ENCODE data around the gene GPR132. TPM values are rescaled to one million over a fixed set of nuclear protein-coding genes. Genes with fewer than 3 reads are reported as not detected.

Gene GPR132
- polyA plus RNA-seq, 2 of the 4 experiments (the other 2 are of a cell fraction) = 0.18 to 0.19 TPM

GRCh38 chr14:105014032-105014431 lies 51.2 kb downstream of the GPR132 start:
- no peak for ATAC-seq
- DNase-seq (ENCODE audit: low read depth in 1 of 2, low spot score in 1 of 2) = no peak
- Histone ChIP-seq H3K4me2 (no peak overlapping the region), H3K27ac (0 out of 6 replicates have a peak overlapping the region, but pooled peaks of 1 of the 2 experiments have one; percentile 2), H3K4me1 (peaks cover 67% of the 10 kb centered on the region), H3K4me3 (no peak overlapping the region), H3K9me3 (no peaks in the 10 kb centered on the region)
- POLR2A ChIA-PET = no interaction called here
- FAIRE-seq = no peak
- WGBS (ENCODE audit: missing lambda C conversion rate) = 88% methylated on average over 9 of the region's 9 CpGs
- CTCF ChIA-PET = interaction anchor here (0.6 to 28.5 kb wide), 13 partner anchors 7 to 285 kb away, joined by 3 to 509 read pairs (median 23); partner anchors contain the start of gene CDCA4
- TF ChIP-seq RCOR1 (IDR thresholded peaks at IDR 0.05; ENCODE audit: low read depth, low read length) (no peak), BCL3 (IDR thresholded peaks at IDR 0.05) (no peak), NFE2L2 (conservative IDR thresholded peaks at IDR 0.05; ENCODE audit: low read length) (no peak), HEYL (CRISPR knock-in tag; IDR thresholded peaks at IDR 0.05) (no peak), KDM5A (IDR thresholded peaks at IDR 0.05) (no peak), MAZ (IDR thresholded peaks at IDR 0.05; ENCODE audit: borderline replicate concordance, low read depth, low read length) (no peak), PBX3 (IDR thresholded peaks at IDR 0.05) (no peak), CHD2 (IDR thresholded peaks at IDR 0.05; ENCODE audit: low read length, partially characterized antibody) (no peak), SREBF2 (IDR thresholded peaks at IDR 0.05) (no peak), MYC (IDR thresholded peaks at IDR 0.05; ENCODE audit: borderline replicate concordance, low read length) (no peak), POLR2A (IDR thresholded peaks at IDR 0.05; ENCODE audit: low read length) (no peak), SMC3 (IDR thresholded peaks at IDR 0.05) (no peak), POLR2AphosphoS2 (conservative IDR thresholded peaks at IDR 0.05; ENCODE audit: low read length) (no peak), ZFP36 (IDR thresholded peaks at IDR 0.05; ENCODE audit: borderline replicate concordance, partially characterized antibody) (no peak)

- CTCF ChIA-PET = interaction anchor here (0.6 to 28.5 kb wide), 17 partner anchors 8 to 391 kb away, joined by 3 to 509 read pairs (median 14); partner anchors contain the start of genes CDCA4 and GPR132
- ATAC-seq = peak; percentile 39 to 47; a peak in 5 of 6 replicates
- FAIRE-seq = no peak
- Histone ChIP-seq H3K4me1 (peaks cover 59% of the 10 kb centered on the region), H3K27ac (no peak overlapping the region), H3K4me3 (no peak overlapping the region), H3K4me2 (peak overlapping the region; percentile 54), H3K9me3 (no peaks in the 10 kb centered on the region)
- POLR2A ChIA-PET = interaction anchor here (0.5 to 1.1 kb wide), 3 partner anchors 8 to 962 kb away, joined by 3 read pairs; partner anchors contain the start of gene CDCA4
- TF ChIP-seq CHD2 (IDR thresholded peaks at IDR 0.05; ENCODE audit: low read length, partially characterized antibody) (no peak), ZSCAN20 (CRISPR knock-in tag; IDR thresholded peaks at IDR 0.05) (no peak), CBX8 (IDR thresholded peaks at IDR 0.05) (no peak), ESRRA (IDR thresholded peaks at IDR 0.05; ENCODE audit: borderline replicate concordance, low read length) (no peak), SREBF2 (IDR thresholded peaks at IDR 0.05) (no peak), ATOH8 (CRISPR knock-in tag; IDR thresholded peaks at IDR 0.05; ENCODE audit: low read depth) (no peak), BCL3 (IDR thresholded peaks at IDR 0.05) (no peak), NR3C1 (IDR thresholded peaks at IDR 0.05) (no peak), FOSB (CRISPR knock-in tag; IDR thresholded peaks at IDR 0.05) (no peak), RARB (CRISPR knock-in tag; IDR thresholded peaks at IDR 0.05) (no peak), CTCF (IDR thresholded peaks at IDR 0.05) (no peak), CBX2 (IDR thresholded peaks at IDR 0.05; ENCODE audit: borderline replicate concordance, low read depth) (no peak), HOXB5 (CRISPR knock-in tag; IDR thresholded peaks at IDR 0.05) (no peak), SMC3 (IDR thresholded peaks at IDR 0.05) (no peak), MAFK (IDR thresholded peaks at IDR 0.05; ENCODE audit: partially characterized antibody) (no peak), ELK1 (IDR thresholded peaks at IDR 0.05; ENCODE audit: low read depth, low read length) (no peak)
- DNase-seq (ENCODE audit: low read depth in 1 of 2, low spot score in 1 of 2) = no peak
- 55% methylated on average over 8 of the region's 8 CpGs for WGBS (ENCODE audit: missing lambda C conversion rate)
Observed at GRCh38 chr14:105013150-105013785, 52.0 kb downstream of the GPR132 start.

Data from A549 (cell line).